Measurements from ENCODE around the gene VIPR2.

Gene VIPR2

GRCh38 chr7:159033956-159034355 lies 110.7 kb downstream of the VIPR2 start:
- Histone ChIP-seq H3K4me3 (ENCODE audit: low read depth in 1 of 2, low read length in 1 of 2) (no peak overlapping the region), H3K9me3 (no peaks in the 10 kb centered on the region), H3K36me3 (no peaks in the 10 kb centered on the region), H3K4me1 (ENCODE audit: control insufficient read depth in 1 of 2, insufficient read depth in 1 of 2, low read depth in 1 of 2, low read length in 1 of 2) (no peaks in the 10 kb centered on the region), H3K27me3 (peaks cover 46% of the 10 kb centered on the region), H3K27ac (no peak overlapping the region)
- no peak for TF ChIP-seq CTCF (IDR thresholded peaks at IDR 0.05)

DNA sequence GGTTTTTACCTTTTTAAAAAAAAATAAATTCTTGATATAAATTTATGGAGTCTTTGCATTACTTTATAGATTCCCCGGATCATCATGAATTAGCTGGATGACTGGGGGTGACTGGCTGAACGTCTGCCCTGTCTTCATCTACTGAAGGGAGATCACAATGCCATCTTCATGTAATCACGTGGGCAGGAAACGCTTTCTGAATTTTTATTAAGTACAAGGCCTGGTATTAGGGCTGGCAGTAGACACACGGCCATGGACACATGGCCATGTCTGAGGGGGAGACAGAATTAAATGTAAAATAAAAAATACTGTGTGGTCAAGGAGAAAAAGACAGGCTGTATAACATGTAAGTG lies 111.2 kb downstream of the VIPR2 start:
- no peaks in the 10 kb centered on the region for H3K4me1 ChIP-seq (ENCODE audit: control insufficient read depth in 1 of 2, insufficient read depth in 1 of 2, low read depth in 1 of 2, low read length in 1 of 2)
- H3K36me3 ChIP-seq, result no peaks in the 10 kb centered on the region
- no peak overlapping the region for H3K4me3 ChIP-seq (ENCODE audit: low read depth in 1 of 2, low read length in 1 of 2)
- peaks cover 51% of the 10 kb centered on the region for H3K27me3 ChIP-seq
- no peak overlapping the region for H3K27ac ChIP-seq
- no peaks in the 10 kb centered on the region for H3K9me3 ChIP-seq
- no peak for TF ChIP-seq CTCF (IDR thresholded peaks at IDR 0.05)

DNA sequence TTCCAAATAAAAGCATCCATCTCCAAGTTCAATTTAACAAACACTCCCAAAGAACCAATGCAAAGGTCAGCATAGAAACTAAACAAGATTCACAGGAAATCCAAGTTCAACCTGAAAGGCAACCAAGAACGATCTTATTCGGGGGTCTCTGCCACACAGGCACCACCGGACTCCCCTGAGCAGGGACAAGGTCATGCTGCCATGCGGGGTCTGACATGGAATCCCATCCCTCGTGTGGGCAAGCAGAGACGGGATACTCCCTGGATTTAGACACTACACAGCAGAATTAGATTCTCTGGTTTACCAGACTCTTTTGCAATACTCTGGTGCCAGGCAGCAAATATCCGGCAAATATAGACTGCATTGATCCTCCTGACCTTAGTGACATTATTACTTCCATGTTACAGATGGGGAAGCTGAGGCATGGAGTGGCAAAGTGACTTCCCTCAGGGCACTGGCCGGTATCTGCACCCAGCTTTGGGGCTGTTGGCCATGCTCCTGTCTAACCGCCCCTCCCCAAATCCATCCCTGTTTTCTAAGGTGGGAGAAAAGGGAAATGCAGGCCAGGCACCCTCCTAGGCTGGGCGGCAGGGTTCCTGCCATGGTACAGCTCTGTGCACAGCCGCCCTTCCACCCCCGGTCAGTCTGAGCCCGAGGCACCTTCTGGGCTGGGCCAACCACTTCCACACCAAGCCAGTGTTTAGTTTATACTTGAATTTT lies 111.8 kb downstream of the VIPR2 start:
- peaks cover 56% of the 10 kb centered on the region for H3K27me3 ChIP-seq
- H3K36me3 ChIP-seq, result no peaks in the 10 kb centered on the region
- no peak overlapping the region for H3K4me3 ChIP-seq (ENCODE audit: low read depth in 1 of 2, low read length in 1 of 2)
- H3K27ac ChIP-seq, result no peak overlapping the region
- TF ChIP-seq CTCF (IDR thresholded peaks at IDR 0.05), result no peak
- no peaks in the 10 kb centered on the region for H3K9me3 ChIP-seq
- no peaks in the 10 kb centered on the region for H3K4me1 ChIP-seq (ENCODE audit: control insufficient read depth in 1 of 2, insufficient read depth in 1 of 2, low read depth in 1 of 2, low read length in 1 of 2)

GRCh38 chr7:159032322-159032721 lies 112.3 kb downstream of the VIPR2 start:
- Histone ChIP-seq H3K27me3 (peaks cover 62% of the 10 kb centered on the region), H3K9me3 (no peaks in the 10 kb centered on the region), H3K4me3 (ENCODE audit: low read depth in 1 of 2, low read length in 1 of 2) (no peak overlapping the region), H3K36me3 (no peaks in the 10 kb centered on the region), H3K27ac (no peak overlapping the region), H3K4me1 (ENCODE audit: control insufficient read depth in 1 of 2, insufficient read depth in 1 of 2, low read depth in 1 of 2, low read length in 1 of 2) (no peaks in the 10 kb centered on the region)
- no peak for TF ChIP-seq CTCF (IDR thresholded peaks at IDR 0.05)

DNA sequence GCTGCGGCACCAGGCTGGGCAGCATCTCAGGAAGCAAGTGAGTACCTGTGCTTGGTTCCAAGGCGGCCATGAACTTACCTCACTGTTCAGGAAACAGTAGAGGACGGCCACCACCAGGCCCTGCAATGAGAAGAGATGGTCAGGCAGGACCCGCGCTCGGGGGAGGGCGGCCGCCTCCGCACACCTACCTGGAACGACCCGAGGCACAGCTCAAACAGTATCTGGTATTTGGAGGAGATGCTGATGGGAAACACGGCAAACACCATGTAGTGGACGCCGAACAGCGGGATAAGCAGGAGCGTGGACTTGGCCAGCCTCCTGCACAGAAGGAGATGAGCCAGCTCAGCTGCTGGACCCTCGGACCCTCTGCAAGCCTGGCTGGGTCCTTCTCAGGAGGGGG lies 112.9 kb downstream of the VIPR2 start:
- Histone ChIP-seq H3K27ac (no peak overlapping the region), H3K4me1 (ENCODE audit: control insufficient read depth in 1 of 2, insufficient read depth in 1 of 2, low read depth in 1 of 2, low read length in 1 of 2) (no peaks in the 10 kb centered on the region), H3K36me3 (no peaks in the 10 kb centered on the region), H3K27me3 (peaks cover 63% of the 10 kb centered on the region), H3K9me3 (no peaks in the 10 kb centered on the region), H3K4me3 (ENCODE audit: low read depth in 1 of 2, low read length in 1 of 2) (no peak overlapping the region)
- no peak for TF ChIP-seq CTCF (IDR thresholded peaks at IDR 0.05)

Measured in neutrophil (primary cell).